ENCODE data around the gene SLC38A8.

DNA sequence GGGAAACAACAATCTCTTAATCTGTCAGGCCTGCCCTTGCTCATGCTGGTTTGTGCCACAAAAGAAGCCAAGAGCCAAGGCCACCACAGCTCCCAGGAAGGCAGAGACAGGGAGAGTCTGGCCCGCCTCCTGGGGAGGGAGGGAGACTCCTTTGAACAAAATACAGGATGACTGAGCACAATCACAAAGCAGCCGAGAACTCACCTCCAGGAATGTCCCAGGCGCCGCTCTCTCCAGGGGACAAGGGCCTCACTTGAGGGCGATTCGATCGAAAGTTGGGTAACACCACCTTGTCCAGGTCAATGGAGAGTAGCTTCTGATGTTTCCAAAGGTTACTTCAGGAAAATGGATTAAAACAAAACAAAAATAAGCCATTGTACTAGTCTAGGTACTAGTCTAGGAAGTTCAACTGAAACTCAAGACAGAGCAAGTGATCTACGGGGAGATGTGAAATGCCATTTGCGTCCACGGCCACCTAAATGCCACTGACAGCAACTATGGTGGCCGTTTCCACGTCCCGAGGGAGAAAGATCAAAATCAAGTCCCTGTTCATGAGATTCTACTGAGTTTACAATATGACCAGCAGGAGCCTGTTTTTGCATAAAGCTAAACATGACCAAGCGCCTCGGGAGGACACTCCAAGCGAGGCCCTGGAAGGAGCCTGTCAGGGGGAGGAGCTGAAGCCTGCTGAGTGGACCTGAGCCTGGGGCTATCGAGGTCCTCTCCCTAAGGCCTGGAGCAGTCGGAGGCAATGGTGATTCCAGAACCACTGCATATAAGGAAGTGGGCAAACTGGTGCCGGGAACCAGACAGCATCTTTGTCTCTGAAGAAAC is 13.4 kb upstream of the SLC38A8 start:
- TF ChIP-seq POLR2A (IDR thresholded peaks at IDR 0.05; ENCODE audit: low read depth, low read length), result no peak
- no peak for TF ChIP-seq POLR2AphosphoS5 (IDR thresholded peaks at IDR 0.05; ENCODE audit: low read depth, low read length)
- no peak for TF ChIP-seq TAF1 (IDR thresholded peaks at IDR 0.05; ENCODE audit: borderline replicate concordance, low read depth, low read length)

Data from GM12892 (cell line).